Esophagus muscularis mucosa (tissue), 3 donors: ENCODE data around the gene OR52N5.

Experiments
- EP300 ChIP-seq: sonication (generic); formaldehyde crosslinking; IDR thresholded peaks from one replicate; pipeline ENCODE4 v1.6.1; 2017; ENCODE audit warnings: antibody characterized with exemption
- POLR2AphosphoS5 ChIP-seq, 2 donors: sonication (generic); formaldehyde crosslinking; IDR thresholded peaks; one replicate each; pipeline ENCODE4 v1.6.1; 2017; ENCODE audit warnings: antibody characterized with exemption in 2 of 2

GRCh38 chr11:5753943-5754342 lies 29.2 kb downstream of the OR52N5 start, which contains the start of gene OR52N4:
- TF ChIP-seq POLR2AphosphoS5 (IDR thresholded peaks at IDR 0.05) (no peak), EP300 (no peak)
